Endodermal cell (in vitro differentiated cells): ENCODE measurements around the gene PSORS1C1. TPM values are rescaled to one million over a fixed set of nuclear protein-coding genes. Genes with fewer than 3 reads are reported as not detected.
A peak's percentile ranks its signal among the peaks of the same experiment; 100 is the strongest.

Experiments
- DNase-seq: peaks from one replicate; pipeline ENCODE4 v3.0.0-alpha.2; 2017
- H3K27ac ChIP-seq: 2 replicates; pipeline ENCODE4 v1.5.1; 2013; ENCODE audit warnings: mild to moderate bottlenecking, low read depth, low read length, moderate library complexity
- H3K27me3 ChIP-seq: 2 replicates; pipeline ENCODE4 v1.6.1; 2013; ENCODE audit warnings: mild to moderate bottlenecking, low read length, moderate library complexity; ENCODE audit not compliant: insufficient read depth, control insufficient read depth, poor library complexity, severe bottlenecking
- H3K36me3 ChIP-seq: 2 replicates; pipeline ENCODE4 v1.7.0; 2013; ENCODE audit warnings: mild to moderate bottlenecking, low read length, moderate library complexity; ENCODE audit not compliant: control insufficient read depth, insufficient read depth
- H3K4me1 ChIP-seq: one replicate; pipeline ENCODE4 v1.7.0; 2013; ENCODE audit warnings: low read length; ENCODE audit not compliant: control insufficient read depth, insufficient read depth
- H3K4me3 ChIP-seq: 2 replicates; pipeline ENCODE4 v1.5.1; 2013; ENCODE audit warnings: mild to moderate bottlenecking, low read length, moderate library complexity
- H3K9ac ChIP-seq: 2 replicates; pipeline ENCODE4 v1.6.1; 2013; ENCODE audit warnings: mild to moderate bottlenecking, low read length, moderate library complexity; ENCODE audit not compliant: poor library complexity, severe bottlenecking; ENCODE audit errors: extremely low read depth
- H3K9me3 ChIP-seq: 2 replicates; pipeline ENCODE4 v1.6.1; 2013; ENCODE audit warnings: mild to moderate bottlenecking, low read length, moderate library complexity; ENCODE audit not compliant: control insufficient read depth
- H3K27ac Mint-ChIP-seq: 2 replicates; pipeline ENCODE4 v1.8.0; 2020; ENCODE audit warnings: mixed read lengths
- H3K27me3 Mint-ChIP-seq: 2 replicates; pipeline ENCODE4 v1.8.0; 2021; ENCODE audit warnings: mild to moderate bottlenecking, mixed read lengths; ENCODE audit not compliant: insufficient read depth
- H3K36me3 Mint-ChIP-seq: 2 replicates; pipeline ENCODE4 v1.8.0; 2020; ENCODE audit warnings: low read depth, mixed read lengths
- H3K4me1 Mint-ChIP-seq: 2 replicates; pipeline ENCODE4 v1.8.0; 2020; ENCODE audit warnings: mixed read lengths
- H3K4me3 Mint-ChIP-seq: 2 replicates; pipeline ENCODE4 v1.8.0; 2020; ENCODE audit warnings: mild to moderate bottlenecking, moderate library complexity, mixed read lengths
- H3K9me3 Mint-ChIP-seq: 2 replicates; pipeline ENCODE4 v1.8.0; 2020; ENCODE audit warnings: mild to moderate bottlenecking, mixed read lengths
- CTCF ChIP-seq: fragments of 200-600 bp; sonication (generic); conservative IDR thresholded peaks from 2 replicates; pipeline ENCODE4 v1.5.0; 2021; ENCODE audit warnings: antibody characterized with exemption, mild to moderate bottlenecking
- WGBS, 2 experiments: methylation state at CpG; one replicate each; pipeline versions ENCODE4 v1.1.5 to v1.1.7; 2013; ENCODE audit warnings: missing lambda C conversion rate in 2 of 2, mixed read lengths in 1 of 2; ENCODE audit not compliant: insufficient coverage in 1 of 2, insufficient read length in 1 of 2; 5-methylcytosine and 5-hydroxymethylcytosine counted together
- total RNA-seq, 2 donors: library from RNA; stranded (reverse); fragmentation: NEBNext Ultra II Directional in 1 of 2; extraction: Animal tissue kit (Norgen Biotek cat#: 25700) in 1 of 2; gene quantifications; 2 replicates in 1 of 2; 3 replicates in 1 of 2; pipeline ENCODE4 v1.2.1, GENCODE V29; 2021

Gene PSORS1C1
- total RNA-seq, 2 donors from 2014 or later, result 1.1 to 1.2 TPM

GRCh38 chr6:31081872-31082271, 32.7 kb upstream of the PSORS1C1 start:
- Histone ChIP-seq H3K9me3 (no peaks in the 10 kb centered on the region), H3K27me3 (no peaks in the 10 kb centered on the region), H3K4me1 (peaks cover 4% of the 10 kb centered on the region), H3K9ac (no peak overlapping the region), H3K36me3 (no peaks in the 10 kb centered on the region), H3K4me3 (no peak overlapping the region), H3K27ac (no peak overlapping the region)
- WGBS, 2 experiments, result 86 to 89% methylated on average over 3 to 6 of the region's 6 CpGs
- no peak for TF ChIP-seq CTCF
- Mint-ChIP-seq H3K36me3 (no peaks in the 10 kb centered on the region), H3K27me3 (peaks cover 3% of the 10 kb centered on the region), H3K9me3 (no peaks in the 10 kb centered on the region), H3K27ac (no peak overlapping the region), H3K4me1 (peaks cover 10% of the 10 kb centered on the region), H3K4me3 (no peak overlapping the region)
- no peak for DNase-seq

- peak; percentile 93 for DNase-seq
- WGBS, 2 experiments, result 71 to 74% methylated on average over 6 to 8 of the region's 8 CpGs
Observed at GRCh38 chr6:31083742-31084354, 30.8 kb upstream of the PSORS1C1 start.

GRCh38 chr6:31086788-31087440, 27.7 kb upstream of the PSORS1C1 start:
- Histone ChIP-seq H3K9me3 (no peaks in the 10 kb centered on the region), H3K4me1 (peaks cover 10% of the 10 kb centered on the region), H3K27me3 (no peaks in the 10 kb centered on the region), H3K9ac (no peak overlapping the region), H3K36me3 (no peaks in the 10 kb centered on the region), H3K27ac (no peak overlapping the region), H3K4me3 (peak overlapping the region; percentile 25)
- Mint-ChIP-seq H3K9me3 (no peaks in the 10 kb centered on the region), H3K4me1 (peaks cover 12% of the 10 kb centered on the region), H3K27me3 (no peaks in the 10 kb centered on the region), H3K4me3 (no peak overlapping the region), H3K36me3 (no peaks in the 10 kb centered on the region), H3K27ac (no peak overlapping the region)
- DNase-seq, result no peak
- no peak for TF ChIP-seq CTCF
- 75 to 81% methylated on average over 6 to 7 of the region's 7 CpGs for WGBS, 2 experiments

More at GRCh38 chr6:31083742-31084354, 30.8 kb upstream of the PSORS1C1 start:
- no peaks in the 10 kb centered on the region for H3K36me3 Mint-ChIP-seq
- no peaks in the 10 kb centered on the region for H3K27me3 ChIP-seq
- no peak overlapping the region for H3K27ac ChIP-seq
- H3K4me3 ChIP-seq, result no peak overlapping the region
- H3K4me3 Mint-ChIP-seq, result no peak overlapping the region
- H3K9me3 ChIP-seq, result no peaks in the 10 kb centered on the region
- H3K4me1 Mint-ChIP-seq, result peaks cover 15% of the 10 kb centered on the region
- H3K4me1 ChIP-seq, result peaks cover 10% of the 10 kb centered on the region
- H3K9ac ChIP-seq, result no peak overlapping the region
- no peak overlapping the region for H3K27ac Mint-ChIP-seq
- peak; percentile 80 for TF ChIP-seq CTCF
- H3K36me3 ChIP-seq, result no peaks in the 10 kb centered on the region
- no peaks in the 10 kb centered on the region for H3K9me3 Mint-ChIP-seq
- H3K27me3 Mint-ChIP-seq, result peaks cover 3% of the 10 kb centered on the region
